Aorta (tissue), 5 donors: ENCODE results near the gene C1QTNF6. TPM values are rescaled to one million over a fixed set of nuclear protein-coding genes. Genes with fewer than 3 reads are reported as not detected.
A peak's percentile ranks its signal among the peaks of the same experiment; 100 is the strongest.

Source experiments
- ATAC-seq: fragments of 200-7000 bp; cut with Tn5 transposase; one replicate; pipeline ENCODE4 v1.9.1; 2022; ENCODE audit warnings: moderate library complexity; ENCODE audit not compliant: low FRiP score
- DNase-seq, 2 donors: peaks; one replicate each; pipeline ENCODE4 v3.0.0-alpha.2; 2020
- H3K27ac ChIP-seq, 2 donors: one replicate each; pipeline ENCODE4 v1.5.1; 2013; ENCODE audit warnings: low read length in 2 of 2, mild to moderate bottlenecking in 2 of 2, moderate library complexity in 2 of 2, control low read depth in 1 of 2, inconsistent platforms in 1 of 2, low read depth in 1 of 2
- H3K27me3 ChIP-seq, 2 donors: one replicate each; pipeline ENCODE4 v1.6.1; 2013; ENCODE audit warnings: control low read depth in 1 of 2, low read length in 1 of 2, mild to moderate bottlenecking in 1 of 2, moderate library complexity in 1 of 2; ENCODE audit not compliant: insufficient read depth in 2 of 2, control insufficient read depth in 1 of 2
- H3K36me3 ChIP-seq, 2 donors: one replicate each; pipeline ENCODE4 v1.6.1; 2013; ENCODE audit warnings: control low read depth in 1 of 2, low read length in 1 of 2, mild to moderate bottlenecking in 1 of 2; ENCODE audit not compliant: insufficient read depth in 2 of 2, control insufficient read depth in 1 of 2
- H3K4me1 ChIP-seq, 2 donors: one replicate each; pipeline ENCODE4 v1.6.1; 2013; ENCODE audit warnings: low read length in 2 of 2, control low read depth in 1 of 2, mild to moderate bottlenecking in 1 of 2, moderate library complexity in 1 of 2; ENCODE audit not compliant: insufficient read depth in 2 of 2, control insufficient read depth in 1 of 2
- H3K4me3 ChIP-seq, 2 donors: one replicate each; pipeline ENCODE4 v1.5.1; 2013; ENCODE audit warnings: low read length in 2 of 2, control low read depth in 1 of 2, mild to moderate bottlenecking in 1 of 2
- H3K9me3 ChIP-seq: one replicate; pipeline ENCODE4 v1.6.1; 2013; ENCODE audit warnings: mild to moderate bottlenecking, low read length; ENCODE audit not compliant: control insufficient read depth
- whole genome bisulfite sequencing, 2 donors: extraction: QIAGEN DNeasy Blood & Tissue Kit; methylation state at CpG; one replicate each; pipeline ENCODE4 v1.1.7; 2013; 5-methylcytosine and 5-hydroxymethylcytosine counted together
- intact Hi-C, 2 donors: fragments of 100-400 bp; cut with DNase I; formaldehyde crosslinking; loops; one replicate each; pipeline versions ENCODE4 v1.14.2 to v1.15.0; 2022
- polyA plus RNA-seq, 2 donors: library from polyadenylated mRNA; stranded (reverse); fragments of 200-250 nt; gene quantifications; one replicate each; pipeline ENCODE4 v1.2.3, GENCODE V29; 2013
- total RNA-seq, 2 donors: library from RNA; stranded (reverse); fragmentation: NEBNext Ultra II Directional; extraction: Animal tissue kit (Norgen Biotek cat#: 25700); gene quantifications; one replicate each; pipeline ENCODE4 v1.2.1, GENCODE V29; 2021
- donor health status: healthy with polysubstance abuse.
- donor health status: Bipolar disorder and iron deficiency.
- donor health status: DM: no; HTN: no; CAD: no.
- donor health status: DM: no; HTN: no; CAD: no.
- donor health status: DM: yes; HTN: yes; CAD: no.

The C1QTNF6 gene
- total and polyA plus RNA-seq, 4 donors: 2.4 to 11.9 (median 5.1) TPM

DNA sequence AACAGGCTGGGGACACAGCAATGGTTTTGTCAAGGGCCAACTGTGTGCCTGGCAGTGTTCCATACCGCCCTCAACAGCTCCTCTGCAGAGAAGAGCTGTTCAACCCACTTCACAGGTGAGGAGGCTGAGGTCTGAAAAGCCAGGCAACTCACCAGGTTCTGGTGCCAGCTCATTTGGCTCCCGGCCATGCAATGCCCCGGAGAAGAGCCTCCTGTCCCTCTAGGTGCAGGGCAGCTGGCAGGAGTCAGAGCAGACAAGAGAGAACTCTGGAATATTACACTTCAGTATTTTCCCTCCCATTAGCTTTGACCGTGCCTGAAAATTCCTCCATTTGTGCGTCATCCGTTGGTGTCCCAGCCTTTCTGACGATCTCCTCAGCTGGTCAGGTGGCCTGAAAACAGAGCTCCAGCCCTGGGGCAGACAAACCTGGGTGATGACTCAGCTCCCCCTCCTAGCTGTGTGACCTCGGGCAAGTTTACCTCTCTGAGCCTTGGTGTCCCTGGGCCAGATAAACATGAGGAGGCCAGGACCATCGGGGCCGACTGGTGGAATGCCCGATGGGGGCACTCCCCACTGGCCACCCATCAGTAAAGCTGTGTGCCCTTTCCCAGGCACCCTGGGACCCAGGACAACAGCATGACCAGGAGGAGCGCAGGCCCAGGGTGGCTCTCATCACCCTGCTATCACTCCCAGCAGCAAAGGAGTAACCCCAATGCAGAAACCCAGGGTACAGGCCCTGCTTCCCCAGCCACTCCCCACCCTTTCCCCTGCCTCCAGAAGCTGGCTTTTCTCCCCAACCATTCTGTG, 9.6 kb upstream of the C1QTNF6 start:
- Histone ChIP-seq H3K27me3 (no peaks in the 10 kb centered on the region), H3K4me3 (no peak overlapping the region), H3K36me3 (no peaks in the 10 kb centered on the region), H3K27ac (no peak overlapping the region), H3K4me1 (no peaks in the 10 kb centered on the region), H3K9me3 (no peaks in the 10 kb centered on the region)
- WGBS, 2 donors: 41 to 43% methylated on average over 12 of the region's 12 CpGs
- DNase-seq: peak; percentile 57 to 77
- intact Hi-C loops: loop anchor here (1.0 to 5.0 kb wide), 3 partner anchors 31 to 120 kb away; no protein-coding TSS in a partner anchor
- peak; percentile 3 for ATAC-seq

DNA sequence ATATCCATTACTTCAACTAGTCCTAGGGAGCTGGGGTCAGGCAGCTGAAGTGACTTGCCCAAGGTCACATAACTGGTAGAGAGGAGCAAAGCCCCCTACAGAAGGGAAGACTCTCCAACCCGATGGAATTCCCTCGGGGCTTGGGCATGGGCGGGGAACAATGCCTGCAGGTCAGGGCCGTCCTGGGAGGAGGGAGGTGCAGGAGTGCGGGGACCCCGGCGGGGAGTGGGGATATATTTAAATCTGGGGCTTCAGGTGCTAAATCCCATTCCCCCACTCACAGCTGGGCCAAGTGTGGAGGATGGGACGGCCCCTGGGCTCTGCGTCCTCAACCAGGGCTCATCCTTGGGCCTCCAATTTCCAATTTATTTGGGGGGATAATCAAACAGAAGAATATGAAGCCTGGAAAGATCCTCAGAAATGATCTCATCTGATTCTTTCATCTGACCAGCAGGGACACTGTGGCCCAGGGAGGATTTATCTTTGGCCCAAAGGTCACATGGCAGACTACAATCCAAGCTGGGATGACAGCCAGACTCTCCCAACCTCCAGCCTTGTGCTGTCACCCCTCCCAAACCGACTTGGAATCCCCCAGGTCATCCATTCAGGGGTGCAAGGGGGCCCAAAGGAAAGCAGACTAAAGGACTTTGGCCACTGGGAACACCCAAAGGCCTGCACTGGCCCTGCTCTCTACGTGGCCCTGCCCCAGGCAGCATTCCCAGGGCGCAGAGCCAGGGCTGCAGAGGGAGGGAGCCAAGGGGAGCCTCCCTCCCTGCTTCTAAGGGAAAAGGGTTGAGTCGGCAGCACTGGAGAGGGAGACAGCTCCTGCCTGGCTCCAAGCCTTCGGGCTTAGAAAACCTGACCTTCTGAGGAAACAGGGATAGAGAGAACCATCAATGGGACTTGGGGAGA, 8.7 kb upstream of the C1QTNF6 start:
- Histone ChIP-seq H3K27me3 (no peaks in the 10 kb centered on the region), H3K36me3 (no peaks in the 10 kb centered on the region), H3K4me1 (no peaks in the 10 kb centered on the region), H3K4me3 (no peak overlapping the region), H3K9me3 (no peaks in the 10 kb centered on the region), H3K27ac (no peak overlapping the region)
- DNase-seq (peak; percentile 89 to 94), ATAC-seq (peak; percentile 77)
- 53 to 55% methylated on average over 14 of the region's 14 CpGs for WGBS, 2 donors
- intact Hi-C loops: loop anchor here in 1 of 2 donors (1.0 to 5.0 kb wide), 2 partner anchors 30 to 119 kb away; no protein-coding TSS in a partner anchor

DNA sequence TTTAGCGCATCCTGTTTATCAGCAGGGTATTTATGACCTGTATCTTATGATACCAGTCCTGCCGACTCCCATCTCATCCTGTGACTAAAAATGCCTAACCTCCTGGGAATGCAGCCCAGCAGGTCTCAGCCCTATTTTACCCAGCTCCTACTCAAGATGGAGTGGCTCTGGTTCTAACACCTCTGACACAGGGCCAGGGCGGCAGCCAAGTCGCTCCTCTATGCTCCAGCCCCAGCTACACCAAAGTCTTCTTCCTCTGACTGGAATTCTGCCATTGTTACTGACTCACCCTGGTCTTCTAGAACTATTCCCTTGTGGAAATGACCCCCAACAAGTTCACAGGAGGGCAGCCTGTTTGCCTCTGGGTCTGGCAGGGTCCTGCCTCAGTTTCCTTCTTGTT, 7.9 kb upstream of the C1QTNF6 start:
- ATAC-seq (no peak), DNase-seq (peak; percentile 37 to 47)
- H3K9me3 ChIP-seq: no peaks in the 10 kb centered on the region
- H3K36me3 ChIP-seq: no peaks in the 10 kb centered on the region
- 88 to 97% methylated on average over 4 of the region's 4 CpGs for WGBS, 2 donors
- H3K4me3 ChIP-seq: no peak overlapping the region
- H3K27ac ChIP-seq: no peak overlapping the region
- intact Hi-C loops: loop anchor here in 1 of 2 donors (5.0 kb wide), 1 partner anchor 119 kb away; no protein-coding TSS in a partner anchor
- H3K4me1 ChIP-seq: no peaks in the 10 kb centered on the region
- no peaks in the 10 kb centered on the region for H3K27me3 ChIP-seq

DNA sequence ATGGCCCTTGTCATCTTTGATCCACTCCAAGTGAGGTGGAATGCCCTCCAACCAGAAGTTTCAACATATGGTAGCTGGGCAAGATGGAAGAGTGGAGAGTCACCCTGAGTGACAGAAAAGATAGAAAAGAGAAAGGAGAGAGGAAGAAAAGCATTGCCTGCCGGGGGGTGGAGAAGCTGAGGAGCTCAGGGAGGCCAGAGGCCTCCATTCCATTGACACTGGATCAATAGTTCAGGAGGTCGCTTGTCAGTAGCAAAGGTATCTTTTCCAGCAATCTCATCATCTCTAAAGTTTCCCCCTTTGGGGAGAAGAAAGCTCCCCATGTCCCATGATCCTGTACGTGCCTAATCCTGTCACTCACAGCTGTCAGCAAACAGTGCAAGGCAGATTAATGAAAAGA, 6.7 kb upstream of the C1QTNF6 start:
- Histone ChIP-seq H3K4me1 (no peaks in the 10 kb centered on the region), H3K9me3 (no peaks in the 10 kb centered on the region), H3K36me3 (no peaks in the 10 kb centered on the region), H3K27ac (no peak overlapping the region), H3K4me3 (no peak overlapping the region), H3K27me3 (no peaks in the 10 kb centered on the region)
- ATAC-seq (no peak), DNase-seq (peak in 1 of 2 donors; percentile 25)
- WGBS, 2 donors: 93 to 94% methylated on average over 3 of the region's 3 CpGs
- intact Hi-C loops: loop anchor here in 1 of 2 donors (5.0 kb wide), 1 partner anchor 117 kb away; no protein-coding TSS in a partner anchor

DNA sequence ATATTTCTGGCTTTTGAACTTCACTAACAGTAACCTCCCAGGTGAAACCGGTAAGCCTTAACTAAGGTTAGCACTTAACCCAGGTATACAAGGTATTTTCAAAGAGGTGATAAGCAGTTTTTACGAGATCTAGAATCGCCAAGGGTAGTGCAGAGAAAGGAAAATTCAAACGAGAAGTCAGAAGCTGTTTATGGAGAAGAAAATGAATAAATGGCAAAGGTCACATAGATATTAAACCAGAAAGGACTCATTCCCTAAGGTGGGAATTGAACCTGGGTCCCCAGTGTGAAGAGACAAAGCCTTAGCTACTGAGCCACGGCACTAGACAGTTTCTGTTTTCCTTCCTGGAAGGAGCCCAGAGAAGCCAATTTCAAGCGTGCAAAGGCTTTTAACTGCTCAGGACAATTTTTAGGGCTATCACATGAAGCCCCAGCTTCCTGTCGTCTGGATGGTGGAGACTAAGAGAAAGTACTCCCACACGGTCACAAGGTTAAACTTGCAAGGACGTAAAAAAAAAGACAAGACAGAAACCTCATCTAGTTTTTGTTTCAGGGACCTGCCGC, 5.7 kb upstream of the C1QTNF6 start:
- Histone ChIP-seq H3K27ac (no peak overlapping the region), H3K4me3 (no peak overlapping the region), H3K27me3 (no peaks in the 10 kb centered on the region), H3K9me3 (no peaks in the 10 kb centered on the region), H3K4me1 (no peaks in the 10 kb centered on the region), H3K36me3 (no peaks in the 10 kb centered on the region)
- DNase-seq: peak in 1 of 2 donors; percentile 43
- intact Hi-C loops: no loop called here
- WGBS, 2 donors: 80 to 82% methylated on average over 10 of the region's 10 CpGs
- no peak for ATAC-seq

DNA sequence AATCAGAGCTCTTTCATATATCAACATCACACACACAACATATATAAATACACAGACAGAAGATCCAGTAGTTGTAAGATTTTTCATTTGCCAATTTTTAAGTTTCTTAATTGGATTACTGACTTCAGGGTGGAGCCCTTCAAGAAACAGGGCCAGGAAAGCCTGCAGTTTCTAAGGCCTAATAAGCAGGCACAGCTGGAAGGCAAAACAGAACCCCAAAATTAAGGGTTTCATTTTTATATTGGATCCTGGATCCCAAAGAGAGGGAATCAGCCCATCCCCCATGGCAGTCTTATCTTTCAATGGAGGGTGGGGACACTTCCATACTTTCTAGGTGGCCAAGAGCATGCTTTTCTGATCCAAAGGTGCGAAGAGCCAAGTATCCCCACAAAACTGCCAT, 4.7 kb upstream of the C1QTNF6 start:
- intact Hi-C loops: no loop called here
- Histone ChIP-seq H3K36me3 (no peaks in the 10 kb centered on the region), H3K4me3 (no peak overlapping the region), H3K4me1 (no peaks in the 10 kb centered on the region), H3K9me3 (no peaks in the 10 kb centered on the region), H3K27me3 (no peaks in the 10 kb centered on the region), H3K27ac (no peak overlapping the region)
- DNase-seq (no peak), ATAC-seq (no peak)
- WGBS, 2 donors: 95 to 97% methylated on average over 1 of the region's 1 CpG

DNA sequence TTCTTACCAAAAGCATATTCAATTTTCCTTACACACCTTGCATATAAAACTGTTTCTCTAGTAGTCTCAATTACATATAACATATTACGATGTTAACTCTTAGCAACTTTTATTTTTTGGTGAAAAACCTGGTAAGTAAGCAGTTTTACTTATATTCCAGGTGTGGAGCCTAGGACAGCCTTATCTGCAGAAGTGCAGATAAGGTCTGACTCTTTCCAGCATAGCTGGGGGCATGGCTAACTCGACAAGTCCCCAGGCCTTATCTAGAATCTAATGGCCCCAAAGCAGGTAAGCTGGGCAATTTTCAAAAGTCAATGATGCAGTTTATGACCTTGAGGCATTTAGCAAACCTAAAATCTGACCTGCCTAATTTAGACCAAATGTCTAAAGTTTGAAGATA, 4.2 kb upstream of the C1QTNF6 start:
- no peaks in the 10 kb centered on the region for H3K27me3 ChIP-seq
- DNase-seq (no peak), ATAC-seq (no peak)
- H3K9me3 ChIP-seq: no peaks in the 10 kb centered on the region
- no peaks in the 10 kb centered on the region for H3K36me3 ChIP-seq
- no peak overlapping the region for H3K4me3 ChIP-seq
- no peaks in the 10 kb centered on the region for H3K4me1 ChIP-seq
- intact Hi-C loops: no loop called here
- no peak overlapping the region for H3K27ac ChIP-seq
- 92 to 95% methylated on average over 2 of the region's 2 CpGs for WGBS, 2 donors

DNA sequence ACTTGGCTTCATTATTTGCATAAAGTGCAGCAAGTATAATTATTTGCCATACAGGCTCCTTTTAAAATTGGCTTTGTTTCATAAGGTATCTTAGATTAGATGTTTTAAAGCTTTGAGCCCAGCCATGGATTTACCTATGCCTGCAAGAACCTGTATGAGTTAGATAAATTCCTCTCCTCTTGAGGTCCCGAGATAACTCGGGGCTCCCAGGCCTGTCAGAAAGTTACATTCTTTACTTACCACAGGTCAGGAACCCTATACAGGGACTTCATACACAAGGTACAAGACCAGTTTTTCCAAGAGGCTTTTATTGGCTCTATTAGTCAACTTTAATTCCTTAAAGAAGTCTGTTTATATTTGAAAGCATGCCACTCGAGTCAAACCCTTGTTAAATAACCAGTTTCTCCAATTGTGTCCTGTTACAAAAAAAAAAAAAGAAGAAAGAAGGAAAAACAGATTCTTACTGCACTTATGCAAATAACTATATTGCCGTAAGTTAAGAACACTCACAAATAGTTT, 2.3 kb upstream of the C1QTNF6 start:
- no peak for ATAC-seq
- Histone ChIP-seq H3K9me3 (no peaks in the 10 kb centered on the region), H3K36me3 (no peaks in the 10 kb centered on the region), H3K27me3 (no peaks in the 10 kb centered on the region), H3K27ac (no peak overlapping the region), H3K4me1 (no peaks in the 10 kb centered on the region), H3K4me3 (no peak overlapping the region)
- no peak for DNase-seq
- 59 to 93% methylated on average over 4 of the region's 4 CpGs for WGBS, 2 donors
- intact Hi-C loops: no loop called here
